HG03354 (cell line): ENCODE results near the gene KLF9.

Experiments used
- ATAC-seq: cut with Tn5 transposase; IDR thresholded peaks from one replicate; pipeline ENCODE4 v1.9.1; 2021; ENCODE audit warnings: mild to moderate bottlenecking; ENCODE audit not compliant: unreplicated experiment, poor library complexity, severe bottlenecking

Gene KLF9

GRCh38 chr9:70382046-70382708, 32.3 kb downstream of the KLF9 start:
- no peak for ATAC-seq

- no peak for ATAC-seq
Measured at GRCh38 chr9:70374962-70375618, 39.4 kb downstream of the KLF9 start.

GRCh38 chr9:70367305-70367930, 47.0 kb downstream of the KLF9 start:
- ATAC-seq: no peak

- ATAC-seq: no peak
Measured at GRCh38 chr9:70363760-70364159, 50.7 kb downstream of the KLF9 start.

- no peak for ATAC-seq
Measured at GRCh38 chr9:70362952-70363351, 51.5 kb downstream of the KLF9 start.

GRCh38 chr9:70355801-70356200, 58.7 kb downstream of the KLF9 start:
- no peak for ATAC-seq

- ATAC-seq: no peak
Measured at GRCh38 chr9:70352802-70353201, 61.7 kb downstream of the KLF9 start.

- no peak for ATAC-seq
Measured at GRCh38 chr9:70352356-70352755, 62.1 kb downstream of the KLF9 start.

- ATAC-seq: no peak
Measured at GRCh38 chr9:70347046-70347445, 67.4 kb downstream of the KLF9 start.

- no peak for ATAC-seq
Measured at GRCh38 chr9:70340572-70340971, 73.9 kb downstream of the KLF9 start.
